ENCODE data around the gene STAU1.
A peak's percentile ranks its signal among the peaks of the same experiment; 100 is the strongest.
"Not testable (repeated sequence)": the region's sequence is repeated elsewhere in the genome, so short reads cannot be mapped to it uniquely, and the experiment has no call there.

The STAU1 gene

DNA sequence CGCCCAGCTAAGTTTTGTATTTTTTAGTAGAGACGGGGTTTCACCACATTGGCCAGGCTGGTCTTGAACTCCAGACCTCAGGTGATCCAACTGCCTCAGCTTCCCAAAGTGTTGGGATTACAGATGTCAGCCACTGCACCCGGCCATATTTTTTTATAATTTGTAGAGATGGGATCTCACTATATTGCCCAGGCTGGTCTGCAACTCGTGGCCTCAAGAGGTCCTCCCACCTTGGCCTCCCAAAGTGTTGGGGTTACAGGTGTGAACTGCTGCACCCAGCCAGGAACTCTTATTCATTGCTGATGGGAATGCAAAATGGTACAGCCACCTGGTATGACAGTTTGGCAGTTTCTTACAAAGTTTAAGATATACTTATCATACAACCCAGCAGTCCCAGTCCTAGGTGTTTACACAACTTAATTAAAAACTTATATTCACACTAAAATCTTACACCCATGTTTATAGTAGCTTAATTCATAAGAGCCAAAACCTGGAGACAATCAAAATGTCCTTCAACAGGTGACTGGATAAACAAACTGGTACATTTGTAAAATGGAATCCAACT is 11.7 kb upstream of the STAU1 start:
- DNase-seq, result no peak

DNA sequence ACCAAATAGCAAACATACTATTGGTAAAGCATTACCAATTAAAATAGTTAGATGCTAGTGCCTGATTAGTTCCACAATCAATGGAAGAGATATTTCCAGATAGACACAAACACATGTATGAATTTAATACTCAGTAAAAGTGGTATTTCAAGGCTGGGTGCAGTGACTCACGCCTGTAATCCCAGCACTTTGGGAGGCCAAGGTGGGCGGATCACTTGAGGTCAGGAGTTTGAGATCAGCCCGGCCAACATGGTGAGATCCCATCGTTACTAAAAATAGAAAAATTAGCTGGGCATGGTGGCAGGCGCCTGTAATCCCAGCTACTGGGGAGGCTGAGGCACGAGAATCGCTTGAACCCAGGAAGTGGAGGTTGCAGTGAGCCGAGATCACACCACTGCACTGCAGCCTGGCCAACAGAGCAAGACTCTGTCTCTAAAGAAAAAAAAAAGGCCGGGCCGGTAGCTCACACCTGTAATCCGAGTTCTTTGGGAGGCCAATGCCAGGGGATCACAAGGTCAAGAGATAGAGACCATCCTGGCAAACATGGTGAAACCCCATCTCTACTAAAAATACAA is 4.9 kb upstream of the STAU1 start:
- not testable (repeated sequence) for DNase-seq

DNA sequence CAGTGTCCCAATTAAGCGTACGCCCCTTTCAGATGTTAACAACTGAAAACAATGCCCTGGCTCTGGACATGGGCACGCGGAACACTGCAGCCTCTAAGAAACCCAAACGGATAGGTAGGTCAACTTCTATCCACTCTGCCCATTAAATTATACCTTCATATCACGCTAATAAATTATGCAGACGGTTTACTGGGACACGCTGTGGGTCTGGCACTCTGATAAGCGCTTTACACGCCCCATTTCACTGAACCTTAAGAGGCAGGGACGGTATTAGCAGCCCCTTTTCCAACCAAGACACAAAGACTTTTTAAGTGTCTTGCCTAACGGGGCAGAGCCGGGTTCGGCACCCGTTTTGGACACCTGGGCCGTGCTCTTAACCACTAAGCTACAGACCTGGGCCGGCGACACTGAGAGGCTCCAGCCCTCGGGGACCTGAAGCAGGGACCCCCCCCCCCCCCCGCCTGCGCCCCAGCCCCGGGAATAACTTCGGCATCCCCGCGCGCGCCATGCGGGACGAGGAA is 744 bp downstream of the STAU1 start:
- no peak for DNase-seq

DNA sequence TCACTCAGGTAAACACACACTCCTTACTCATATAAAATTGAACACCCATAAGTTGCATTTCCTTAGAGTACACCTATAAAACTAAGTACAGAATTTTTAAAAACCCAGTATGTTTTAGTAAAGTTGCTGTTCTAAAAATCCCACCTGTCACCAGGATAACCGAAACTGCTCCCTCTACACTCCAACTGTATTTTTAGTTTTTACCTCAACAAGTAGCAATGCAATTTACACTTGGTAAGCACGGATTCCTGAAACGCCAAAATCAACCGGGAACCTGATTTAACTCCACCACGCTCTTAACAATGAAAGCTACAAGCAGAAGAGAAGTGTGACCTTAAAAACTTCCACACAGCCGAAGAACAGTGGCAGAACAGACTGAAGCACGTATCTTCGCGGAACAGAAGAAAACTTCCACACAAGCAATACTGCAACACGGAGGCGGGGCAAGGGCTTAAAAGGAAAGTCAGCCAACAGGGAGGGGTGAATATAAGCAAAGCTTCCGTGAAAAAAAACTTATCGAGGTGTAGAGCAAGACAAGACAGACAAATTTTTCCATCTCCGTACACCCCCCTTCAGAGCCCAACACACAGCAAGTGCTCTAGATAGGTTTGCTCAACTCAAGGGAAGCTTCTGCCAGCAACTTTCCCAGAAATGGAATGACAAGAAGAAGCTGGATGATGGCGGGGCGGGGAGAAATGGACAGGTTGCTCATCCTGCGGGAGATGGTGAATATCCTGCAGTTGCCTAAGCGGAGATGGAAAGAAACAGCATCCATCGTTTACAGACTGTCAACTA is 1.4 kb downstream of the STAU1 start:
- peak; percentile 76 to 77 for DNase-seq

DNA sequence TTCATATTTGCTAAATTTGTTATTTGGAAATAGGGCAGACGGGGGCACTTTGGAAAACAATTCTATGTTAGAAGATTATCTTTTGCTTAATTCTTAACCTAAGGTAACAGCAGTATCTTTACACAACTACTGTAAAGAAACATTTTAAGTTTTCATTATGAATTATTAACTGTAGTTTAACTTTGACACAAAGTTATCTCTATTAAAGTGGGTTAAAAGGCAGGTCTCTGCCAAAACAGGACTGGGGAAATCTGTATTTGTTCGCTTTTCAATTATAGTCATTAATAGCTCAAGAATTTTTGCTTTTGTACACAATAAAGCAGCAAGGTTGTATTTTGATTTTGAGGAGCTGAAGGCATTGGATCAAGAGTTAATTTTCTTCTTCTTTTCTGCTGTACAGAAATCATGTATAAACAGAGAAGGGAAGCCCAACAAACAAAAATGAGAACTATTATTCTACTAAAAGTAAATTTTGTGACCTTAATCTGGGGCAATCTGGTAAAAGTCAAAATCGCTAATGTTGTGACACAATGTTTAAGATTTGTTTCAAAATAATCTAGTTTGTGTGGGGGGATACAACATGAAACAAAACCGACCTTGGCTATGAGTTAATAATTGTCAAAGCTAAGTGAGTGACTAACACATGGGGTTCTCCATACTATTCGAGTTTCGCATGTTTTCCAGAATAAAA is 2.9 kb downstream of the STAU1 start:
- DNase-seq, result no peak

DNA sequence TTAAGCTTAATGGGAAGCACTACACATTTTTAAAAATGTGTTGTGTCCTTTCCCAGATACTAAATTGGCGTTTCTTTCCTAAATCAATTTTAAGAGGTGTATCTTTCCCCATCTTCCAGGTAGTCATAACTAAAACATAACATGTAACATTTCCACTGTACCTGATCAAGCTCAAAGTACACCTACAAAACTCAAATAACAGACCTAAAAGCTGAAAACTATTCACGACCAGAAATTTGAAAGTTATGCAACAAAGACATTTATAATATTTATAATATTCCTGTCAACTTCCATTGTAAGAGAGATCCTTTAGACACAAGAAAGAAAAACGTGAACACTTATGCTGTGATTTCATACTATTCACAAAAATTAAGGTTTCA is 3.5 kb downstream of the STAU1 start:
- DNase-seq, result no peak

DNA sequence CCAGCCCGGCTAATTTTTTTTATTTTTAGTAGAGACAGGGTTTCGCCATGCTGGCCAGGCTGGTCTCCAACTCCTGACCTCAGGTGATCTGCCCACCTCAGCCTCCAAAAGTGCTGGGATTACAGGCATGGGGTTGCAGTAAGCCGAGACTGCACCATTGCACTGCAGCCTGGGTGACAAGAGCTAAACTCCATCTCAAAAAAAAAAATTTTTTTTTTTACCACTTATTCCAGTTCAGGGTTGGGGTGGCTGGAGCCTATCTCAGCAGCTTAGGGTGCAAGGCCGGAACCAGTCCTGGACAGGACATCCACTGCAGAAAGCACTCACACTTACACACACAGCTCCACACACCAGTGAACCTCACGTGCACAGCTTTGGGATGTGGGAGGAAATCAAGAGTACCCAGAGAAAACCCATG is 4.0 kb downstream of the STAU1 start:
- peak in 1 of 2 experiments; percentile 16 for DNase-seq

DNA sequence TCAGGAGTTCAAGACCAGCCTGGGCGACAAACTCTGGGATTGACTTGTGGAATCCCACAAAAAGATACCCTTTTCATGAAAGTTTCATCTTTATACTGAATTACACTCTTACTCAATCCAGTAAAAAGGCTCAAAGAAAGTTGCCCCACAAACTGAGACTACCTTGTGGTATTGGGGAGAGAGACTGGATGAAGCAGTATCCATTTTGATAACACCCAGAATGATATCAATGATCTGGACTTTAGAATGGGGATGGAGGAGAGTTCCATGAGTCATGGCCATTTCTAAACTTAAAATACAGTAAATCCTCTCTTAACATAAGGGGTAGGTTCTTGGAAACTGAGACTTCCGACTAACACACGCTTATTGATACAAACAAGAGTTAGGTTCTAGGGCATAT is 4.7 kb downstream of the STAU1 start:
- DNase-seq, result peak in 1 of 2 experiments; percentile 11

DNA sequence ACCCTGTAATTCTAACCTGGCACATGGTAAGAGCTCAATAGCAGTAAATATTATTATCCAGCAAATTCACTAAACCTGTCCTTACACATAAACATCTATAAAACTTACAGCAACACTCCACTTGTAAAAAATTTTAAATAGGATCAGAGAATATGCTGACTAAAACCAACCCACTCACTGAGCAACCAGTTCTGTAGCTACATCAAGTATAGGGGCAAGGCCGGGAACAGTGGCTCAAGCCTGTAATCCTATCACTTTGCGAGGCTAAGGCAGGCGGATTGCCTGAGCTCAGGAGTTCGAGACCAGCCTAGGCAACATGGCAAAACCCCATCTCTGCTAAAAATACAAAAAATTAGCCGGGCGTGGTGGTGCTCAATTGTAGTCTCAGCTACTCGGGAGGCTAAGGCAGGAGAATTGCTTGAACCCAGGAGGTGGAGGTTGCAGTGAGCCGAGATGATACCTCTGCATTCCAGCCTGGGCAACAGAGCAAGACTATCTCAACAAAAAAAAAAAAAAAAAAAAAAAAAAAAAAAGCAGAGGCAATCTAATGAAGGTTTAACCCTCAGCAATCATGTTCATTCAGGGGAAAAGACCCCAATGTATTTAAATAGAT is 6.8 kb downstream of the STAU1 start:
- peak in 1 of 2 experiments; percentile 14 for DNase-seq

DNA sequence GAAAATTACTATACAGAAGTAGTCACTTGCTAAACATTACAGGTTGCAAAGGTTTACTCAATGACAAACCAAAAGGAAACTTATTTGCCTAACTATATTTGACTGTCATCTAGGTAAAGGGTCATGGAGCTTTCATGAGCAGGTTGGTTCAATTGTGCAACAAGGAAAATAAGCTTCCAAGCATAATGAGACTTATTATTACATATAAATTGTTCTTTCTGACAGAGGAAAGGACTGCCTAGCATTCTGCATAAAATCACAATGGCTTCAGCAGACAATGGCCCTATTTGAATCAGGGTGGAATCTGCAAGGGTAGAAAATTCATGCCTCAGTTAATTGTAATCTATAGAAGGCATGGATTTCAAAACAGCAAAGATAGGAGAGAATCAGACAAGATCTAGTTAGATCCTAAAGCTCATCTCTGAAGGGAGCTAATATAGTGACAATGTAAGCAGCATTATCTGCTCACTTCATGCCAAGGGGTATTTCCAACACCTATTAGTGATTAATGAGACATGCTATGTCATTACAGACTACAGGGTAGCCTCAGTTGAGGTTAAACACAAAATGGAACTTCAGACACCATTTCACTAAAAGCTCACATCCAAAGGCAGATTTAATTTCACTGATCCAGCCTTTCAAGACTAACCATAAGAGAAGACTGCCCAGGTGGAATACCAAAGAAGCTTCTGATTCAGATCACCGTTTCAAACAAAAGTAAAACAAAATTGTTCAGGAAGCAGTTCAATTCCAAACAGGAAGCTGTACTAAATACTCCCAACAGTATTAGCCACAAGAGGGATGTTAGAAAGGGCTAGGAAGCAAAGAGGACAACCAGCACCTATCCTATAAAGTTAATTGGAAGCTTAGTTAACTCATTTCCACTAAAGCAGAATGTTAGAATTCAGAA is 8.5 kb downstream of the STAU1 start:
- no peak for DNase-seq

DNA sequence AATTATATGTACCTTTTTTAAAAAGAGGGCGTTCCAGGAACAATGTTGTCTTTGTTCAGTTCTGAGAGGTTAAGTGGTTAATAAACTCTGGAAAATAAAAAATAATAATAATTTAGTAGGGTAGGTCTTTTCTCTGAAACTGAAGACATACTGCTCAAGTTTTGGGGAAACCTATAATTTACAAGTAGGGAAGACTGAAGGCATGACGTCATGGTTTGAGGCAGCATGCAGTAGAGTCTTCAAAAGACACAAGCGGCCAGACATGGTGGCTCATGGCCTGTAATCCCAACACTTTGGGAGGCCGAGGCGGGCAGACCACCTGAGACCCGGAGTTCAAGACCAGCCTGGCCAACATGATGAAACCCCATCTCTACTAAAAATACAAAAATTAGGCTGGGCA is 14.0 kb downstream of the STAU1 start:
- peak in 1 of 2 experiments; percentile 5 for DNase-seq

DNA sequence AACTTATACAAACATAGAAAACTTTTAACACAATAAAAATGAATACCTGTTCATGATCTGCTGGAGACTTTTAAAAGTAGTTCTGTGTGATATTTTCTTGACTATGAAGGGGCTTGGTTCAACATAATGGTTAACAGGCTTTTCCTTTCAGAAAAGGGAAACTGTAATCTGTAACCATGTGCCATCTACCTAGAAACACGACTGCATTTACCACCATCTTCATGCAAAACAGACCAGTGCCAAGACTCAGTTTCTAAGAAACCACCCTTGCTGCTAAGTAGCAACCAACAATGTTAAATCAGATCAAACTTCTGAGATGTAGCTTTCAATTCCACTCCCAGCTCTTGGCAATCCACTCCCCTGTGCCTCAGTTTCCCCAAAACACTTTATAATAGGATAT is 15.7 kb downstream of the STAU1 start:
- no peak for DNase-seq

DNA sequence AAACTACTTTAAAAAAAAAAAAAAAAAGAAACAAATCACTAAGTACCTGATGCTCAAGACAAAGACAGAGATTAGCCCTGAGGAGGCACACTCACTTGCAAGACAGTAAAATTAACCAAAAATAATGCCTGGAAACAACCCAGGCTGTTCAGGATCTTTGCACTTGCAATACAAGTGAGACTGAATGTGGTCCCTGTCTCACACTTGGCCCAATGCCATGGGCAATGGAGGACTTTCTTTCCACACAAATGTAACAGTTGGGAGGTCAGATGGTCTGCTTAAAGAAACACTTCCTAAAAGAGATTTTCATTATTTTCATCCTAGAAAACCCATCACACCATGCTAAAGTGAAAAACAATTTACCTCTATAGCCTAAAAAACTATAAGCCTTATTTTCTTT is 16.2 kb downstream of the STAU1 start:
- DNase-seq, result no peak

DNA sequence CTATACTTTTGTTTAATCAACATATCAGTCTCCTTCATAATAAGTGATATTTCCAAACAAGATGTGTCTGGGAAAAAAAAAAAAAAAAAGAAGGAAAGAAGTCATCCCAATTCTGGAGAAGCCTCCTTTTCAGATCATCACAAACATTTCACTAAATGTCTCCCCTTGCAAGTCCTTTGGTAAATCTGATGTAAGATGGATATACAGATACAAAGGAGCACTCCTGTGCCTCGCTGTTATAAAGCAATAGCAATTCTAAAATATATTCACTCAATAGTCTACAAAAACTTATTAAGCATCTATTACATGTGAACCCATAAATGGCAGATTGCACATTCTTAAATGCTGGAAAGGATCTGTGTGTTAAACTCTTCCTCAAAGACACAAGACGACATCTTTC is 17.4 kb downstream of the STAU1 start:
- no peak for DNase-seq

DNA sequence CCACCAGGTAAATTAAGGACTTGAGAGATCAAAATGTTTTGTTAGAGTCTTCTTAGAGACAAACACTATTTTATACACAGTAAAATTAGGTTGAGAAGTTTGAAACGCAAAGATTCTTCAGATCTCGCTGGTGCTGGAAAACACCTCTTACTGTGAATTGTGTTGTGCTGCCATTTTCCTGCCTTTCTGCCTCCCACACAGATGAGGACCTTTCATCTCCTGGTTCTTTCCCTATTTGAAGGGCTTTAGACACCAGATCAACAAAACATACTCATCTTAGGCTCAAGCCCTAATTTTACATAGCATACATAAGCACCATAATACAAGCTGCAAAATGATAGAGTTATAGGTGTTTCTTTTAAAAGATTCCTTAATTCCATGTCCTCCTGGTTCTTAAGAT is 18.6 kb downstream of the STAU1 start:
- DNase-seq, result no peak

DNA sequence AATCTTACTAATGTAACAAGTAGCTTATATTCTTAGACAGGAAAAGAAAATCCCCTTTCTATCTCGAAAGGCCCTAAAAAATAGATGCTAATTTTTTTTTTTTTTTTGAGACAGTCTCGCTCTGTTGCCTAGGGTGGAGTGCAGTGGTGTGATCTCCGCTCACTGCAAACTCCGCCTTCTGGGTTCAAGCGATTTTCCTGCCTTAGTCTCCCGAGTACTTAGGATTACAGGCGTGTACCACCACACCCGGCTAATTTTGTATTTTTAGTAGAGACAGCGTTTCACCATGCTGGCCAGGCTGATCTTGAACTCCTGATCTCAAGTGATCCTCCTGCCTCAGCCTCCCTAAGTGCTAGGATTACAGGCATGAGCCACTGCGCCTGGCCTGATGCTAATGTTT is 19.3 kb downstream of the STAU1 start:
- peak in 1 of 2 experiments; percentile 8 for DNase-seq

DNA sequence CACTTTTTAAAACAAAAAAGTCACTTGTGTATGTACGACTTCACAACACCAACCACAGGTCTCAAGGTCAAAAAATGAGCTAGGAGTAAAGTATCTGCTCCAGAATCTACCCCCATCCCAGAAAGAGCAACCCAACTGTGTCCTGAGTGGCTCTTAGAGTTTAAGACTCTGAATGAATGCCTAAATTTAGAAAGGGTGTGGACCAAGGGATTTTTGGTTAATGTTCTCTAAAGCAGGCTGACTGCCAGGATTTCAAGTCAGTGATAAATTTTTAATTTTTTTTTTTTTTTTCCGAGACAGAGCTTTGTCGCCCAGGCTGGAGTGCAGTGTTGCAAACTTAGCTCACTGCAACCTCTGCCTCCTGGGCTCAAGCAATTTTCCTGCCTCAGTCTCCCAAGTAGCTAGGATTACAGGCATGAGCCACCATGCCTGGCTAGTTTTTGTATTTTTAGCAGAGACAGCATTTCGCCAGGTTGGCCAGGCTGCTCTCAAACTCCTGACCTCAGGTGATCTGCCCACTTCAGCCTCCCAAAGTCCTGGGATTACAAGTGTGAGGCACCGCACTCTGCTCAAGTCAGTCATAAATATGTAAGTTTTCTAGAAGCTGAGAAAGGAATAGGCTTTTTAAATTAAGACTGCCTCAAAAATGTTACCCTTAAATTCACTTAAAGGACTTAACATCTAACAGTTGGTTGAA is 20.2 kb downstream of the STAU1 start:
- peak in 1 of 2 experiments; percentile 6 for DNase-seq

DNA sequence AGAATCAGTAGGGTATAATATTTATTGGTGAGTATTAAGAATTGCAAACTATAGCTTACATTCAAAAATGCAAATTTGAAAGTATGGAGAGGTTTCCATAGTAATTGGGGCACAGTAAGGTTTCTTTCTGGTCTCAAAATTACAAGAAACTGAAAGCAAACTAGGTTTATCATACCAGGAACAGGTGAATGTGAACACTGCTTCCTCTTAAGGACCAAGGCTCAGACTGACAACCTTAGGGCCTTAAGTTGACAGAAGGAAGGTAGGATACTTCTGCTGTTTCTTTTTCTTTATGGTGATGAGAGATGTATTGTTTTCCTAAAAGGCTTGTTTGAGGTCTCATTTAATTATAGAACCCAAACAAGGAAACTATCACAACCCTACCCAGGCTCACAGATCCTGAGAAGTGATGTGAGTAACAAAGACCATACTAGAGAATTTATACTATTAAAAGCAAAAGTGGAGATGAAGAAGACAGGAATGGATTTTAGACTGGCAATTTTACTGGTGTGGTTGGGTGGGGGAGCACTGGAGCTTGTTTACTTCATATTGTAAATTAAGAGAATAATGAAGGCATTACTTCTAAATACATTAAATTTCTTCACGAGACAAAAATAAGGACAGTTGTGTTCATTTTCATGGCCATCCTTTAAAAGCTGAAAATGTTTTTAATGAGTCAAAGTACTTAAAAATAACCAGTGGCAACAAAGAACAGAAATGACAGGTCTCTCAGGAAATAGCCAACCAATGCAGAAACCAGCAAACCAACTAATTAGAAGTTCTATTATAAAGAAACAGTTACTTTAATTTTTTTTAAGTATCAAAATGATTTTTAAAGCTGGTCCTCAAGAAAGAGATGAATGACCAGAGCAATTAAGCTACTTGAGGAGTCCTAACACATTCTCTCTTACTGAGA is 21.3 kb downstream of the STAU1 start:
- peak in 1 of 2 experiments; percentile 9 for DNase-seq

DNA sequence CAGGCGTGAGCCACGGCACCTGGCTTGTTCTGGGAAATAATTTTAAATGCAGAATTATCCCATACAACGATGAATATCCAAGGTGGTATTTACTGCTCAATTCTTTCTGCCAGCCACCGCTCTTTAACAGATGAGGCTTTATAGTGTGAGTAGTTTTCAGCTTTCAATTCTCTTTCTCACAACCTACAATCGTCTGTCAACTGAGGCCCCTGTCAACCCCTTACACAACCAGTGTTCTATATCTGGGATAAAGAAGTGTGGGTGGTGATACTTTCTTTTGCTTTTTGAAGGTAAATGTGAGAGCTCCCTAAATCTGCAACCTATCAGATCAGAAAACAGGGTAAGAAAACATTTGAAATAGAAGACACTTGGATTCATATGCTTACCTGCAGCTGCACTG is 22.5 kb downstream of the STAU1 start:
- DNase-seq, result peak in 1 of 2 experiments; percentile 17

DNA sequence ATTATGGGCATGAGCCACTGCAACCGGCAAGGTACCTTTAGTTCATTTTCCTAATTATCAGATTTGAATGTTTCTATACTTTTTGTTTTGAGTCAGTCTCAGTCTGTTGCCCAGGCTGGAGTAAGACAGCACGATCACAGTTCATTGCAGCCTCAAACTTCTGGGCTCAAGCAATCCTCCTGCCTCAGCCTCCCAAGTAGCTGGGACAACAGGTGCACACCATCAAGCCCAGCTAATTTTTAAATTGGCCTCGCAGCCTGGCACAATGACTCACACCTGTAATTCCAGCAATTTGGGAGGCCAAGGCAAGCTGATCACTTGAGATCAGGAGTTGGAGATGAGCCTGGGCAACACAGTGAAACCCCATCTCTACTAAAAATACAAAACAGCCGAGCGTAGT is 24.4 kb downstream of the STAU1 start:
- DNase-seq, result no peak
